ENCODE measurements around the gene RAB3GAP1.

GRCh38 chr2:135072125-135072997 lies 20.3 kb downstream of the RAB3GAP1 start:
- TF ChIP-seq CTCF (IDR thresholded peaks at IDR 0.05; ENCODE audit: low read depth, low read length): no peak
- TF ChIP-seq POLR2A (IDR thresholded peaks at IDR 0.05; ENCODE audit: extremely low read depth, insufficient read length): no peak
- no peak for TF ChIP-seq MAX (IDR thresholded peaks at IDR 0.05; ENCODE audit: low read depth, low read length)

All from NB4 (cell line).